ENCODE data around the gene ADRA2C.

Gene ADRA2C

DNA sequence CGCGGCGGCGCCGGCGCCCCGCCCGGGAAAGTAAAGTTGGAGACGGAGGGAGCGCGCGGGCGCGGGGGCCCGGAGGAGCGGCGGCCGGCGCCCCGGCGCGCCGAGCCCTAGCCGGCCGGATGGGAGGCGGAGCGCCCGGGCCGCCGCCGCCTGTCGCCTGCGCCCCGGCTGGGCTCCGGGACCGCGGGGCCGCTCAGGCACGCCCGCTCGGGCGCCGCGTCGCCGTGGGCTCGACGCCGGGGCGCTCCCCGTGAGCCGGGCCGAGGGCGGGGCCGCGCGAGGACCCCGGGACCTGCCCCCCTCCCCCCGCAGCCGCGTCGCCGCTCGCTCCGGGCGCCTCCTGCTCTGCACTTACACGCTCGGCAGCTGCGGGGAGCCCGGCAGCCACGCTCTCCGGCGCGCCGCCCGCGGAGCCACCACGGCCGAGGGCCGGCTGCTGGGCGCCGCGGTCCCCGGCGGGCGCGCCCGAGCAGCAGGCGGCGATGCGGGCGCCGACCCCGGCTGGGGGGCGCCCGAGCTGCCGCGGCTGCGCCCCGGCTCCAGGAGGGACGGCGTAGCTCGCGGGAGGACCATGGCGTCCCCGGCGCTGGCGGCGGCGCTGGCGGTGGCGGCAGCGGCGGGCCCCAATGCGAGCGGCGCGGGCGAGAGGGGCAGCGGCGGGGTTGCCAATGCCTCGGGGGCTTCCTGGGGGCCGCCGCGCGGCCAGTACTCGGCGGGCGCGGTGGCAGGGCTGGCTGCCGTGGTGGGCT is at the start of gene ADRA2C:
ADRA2C (plus strand) TSS at position 350 of the 749 bp plus-strand sequence; CDS start at position 572, 222 bp downstream.
- TF ChIP-seq, protein P1, sequence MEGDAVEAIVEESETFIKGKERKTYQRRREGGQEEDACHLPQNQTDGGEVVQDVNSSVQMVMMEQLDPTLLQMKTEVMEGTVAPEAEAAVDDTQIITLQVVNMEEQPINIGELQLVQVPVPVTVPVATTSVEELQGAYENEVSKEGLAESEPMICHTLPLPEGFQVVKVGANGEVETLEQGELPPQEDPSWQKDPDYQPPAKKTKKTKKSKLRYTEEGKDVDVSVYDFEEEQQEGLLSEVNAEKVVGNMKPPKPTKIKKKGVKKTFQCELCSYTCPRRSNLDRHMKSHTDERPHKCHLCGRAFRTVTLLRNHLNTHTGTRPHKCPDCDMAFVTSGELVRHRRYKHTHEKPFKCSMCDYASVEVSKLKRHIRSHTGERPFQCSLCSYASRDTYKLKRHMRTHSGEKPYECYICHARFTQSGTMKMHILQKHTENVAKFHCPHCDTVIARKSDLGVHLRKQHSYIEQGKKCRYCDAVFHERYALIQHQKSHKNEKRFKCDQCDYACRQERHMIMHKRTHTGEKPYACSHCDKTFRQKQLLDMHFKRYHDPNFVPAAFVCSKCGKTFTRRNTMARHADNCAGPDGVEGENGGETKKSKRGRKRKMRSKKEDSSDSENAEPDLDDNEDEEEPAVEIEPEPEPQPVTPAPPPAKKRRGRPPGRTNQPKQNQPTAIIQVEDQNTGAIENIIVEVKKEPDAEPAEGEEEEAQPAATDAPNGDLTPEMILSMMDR (IDR thresholded peaks at IDR 0.05; ENCODE audit: borderline replicate concordance, extremely low read depth, low read length, poor library complexity, severe bottlenecking) = no peak
- TF ChIP-seq EZH2 (IDR thresholded peaks at IDR 0.05; ENCODE audit: borderline replicate concordance, low read depth, low read length, severe bottlenecking) = no peak
- Histone ChIP-seq H3K9ac (ENCODE audit: low read depth, low read length) (no peak within 1 kb of the TSS), H4K20me1 (ENCODE audit: insufficient read depth, low read length) (no peaks in the 10 kb centered on the region), H3K9me3 (ENCODE audit: insufficient read depth, low read length, severe bottlenecking) (peaks cover 3% of the 10 kb centered on the region), H3K27me3 (ENCODE audit: insufficient read depth, low read length, poor library complexity) (no peaks in the 10 kb centered on the region), H3K79me2 (ENCODE audit: insufficient read depth, low read length) (no peaks in the 10 kb centered on the region), H3K27ac (ENCODE audit: low read length) (no peak within 1 kb of the TSS), H3K4me3 (ENCODE audit: low read depth in 1 of 2, low read length in 2 of 2) (no peak within 1 kb of the TSS), H3K4me2 (ENCODE audit: insufficient read depth, low read length) (no peak within 1 kb of the TSS), H3K36me3 (ENCODE audit: insufficient read depth, low read length) (no peaks in the 10 kb centered on the region), H2AFZ (ENCODE audit: low read depth, low read length) (no peak within 1 kb of the TSS), H3K4me1 (ENCODE audit: insufficient read depth, low read length) (no peaks in the 10 kb centered on the region)
- ATAC-seq (ENCODE audit: insufficient read depth, low read depth) (no peak), DNase-seq (no peak)

DNA sequence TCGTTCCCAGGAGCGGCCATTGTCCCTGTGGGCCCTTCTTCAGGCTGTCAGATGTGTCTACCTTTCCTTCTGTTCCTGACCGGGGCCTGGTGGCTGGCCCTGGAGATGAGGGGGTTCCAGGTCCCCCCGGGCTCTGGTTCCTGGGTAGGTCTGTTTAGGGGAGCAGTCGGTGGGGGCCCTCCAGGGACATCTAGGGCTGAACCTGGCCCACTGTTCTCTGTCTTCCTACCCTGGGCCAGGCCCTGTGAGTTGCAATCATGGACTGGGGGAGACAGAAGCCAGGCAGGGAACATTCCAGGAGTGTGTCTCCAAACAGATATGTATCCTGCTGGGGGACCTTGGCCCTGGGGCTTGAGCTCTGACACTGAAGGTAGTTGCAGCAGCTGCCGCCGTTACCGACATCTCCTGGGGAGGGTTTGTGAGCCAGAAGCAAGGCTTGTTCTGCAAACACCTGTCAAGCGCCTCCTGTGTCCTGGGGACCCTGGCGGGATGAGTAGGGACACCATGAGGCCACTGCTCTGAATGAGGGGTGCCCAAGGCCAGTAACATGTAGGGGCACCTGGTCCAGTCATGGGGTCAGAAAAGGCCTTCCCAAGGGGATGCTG is 49.5 kb upstream of the ADRA2C start:
- H3K4me2 ChIP-seq (ENCODE audit: insufficient read depth, low read length) = no peak overlapping the region
- H3K9me3 ChIP-seq (ENCODE audit: insufficient read depth, low read length, severe bottlenecking) = peaks cover 8% of the 10 kb centered on the region
- no peak for DNase-seq
- no peaks in the 10 kb centered on the region for H3K27me3 ChIP-seq (ENCODE audit: insufficient read depth, low read length, poor library complexity)
- ATAC-seq (ENCODE audit: insufficient read depth, low read depth) = no peak
- no peaks in the 10 kb centered on the region for H3K79me2 ChIP-seq (ENCODE audit: insufficient read depth, low read length)
- no peaks in the 10 kb centered on the region for H3K4me1 ChIP-seq (ENCODE audit: insufficient read depth, low read length)
- no peak overlapping the region for H2AFZ ChIP-seq (ENCODE audit: low read depth, low read length)
- no peak overlapping the region for H3K27ac ChIP-seq (ENCODE audit: low read length)
- TF ChIP-seq, protein P1 (IDR thresholded peaks at IDR 0.05; ENCODE audit: borderline replicate concordance, extremely low read depth, low read length, poor library complexity, severe bottlenecking) = no peak
- no peak for TF ChIP-seq EZH2 (IDR thresholded peaks at IDR 0.05; ENCODE audit: borderline replicate concordance, low read depth, low read length, severe bottlenecking)
- H3K9ac ChIP-seq (ENCODE audit: low read depth, low read length) = no peak overlapping the region
- no peak overlapping the region for H3K4me3 ChIP-seq (ENCODE audit: low read depth in 1 of 2, low read length in 2 of 2)
- no peaks in the 10 kb centered on the region for H4K20me1 ChIP-seq (ENCODE audit: insufficient read depth, low read length)
- H3K36me3 ChIP-seq (ENCODE audit: insufficient read depth, low read length) = no peaks in the 10 kb centered on the region

DNA sequence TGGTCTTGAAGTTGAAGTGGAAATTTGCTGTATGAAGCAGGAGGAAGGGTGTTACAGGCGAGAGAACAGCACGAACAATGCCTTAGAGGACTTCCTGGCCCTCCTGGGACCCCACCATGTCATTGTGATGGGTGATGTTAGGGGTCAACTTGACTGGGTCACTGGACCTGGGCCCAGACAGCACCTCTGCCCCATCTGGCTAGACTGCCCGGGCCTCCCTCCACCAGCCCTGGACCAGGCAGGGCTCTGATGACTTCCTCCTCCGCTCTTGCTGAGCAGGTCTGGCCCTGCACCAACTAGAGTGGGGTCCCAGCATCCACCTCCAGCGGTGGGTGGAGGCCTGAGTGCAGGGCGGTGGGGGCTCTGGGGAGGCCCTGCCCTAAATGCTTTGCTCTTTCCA is 48.9 kb upstream of the ADRA2C start:
- DNase-seq = no peak
- Histone ChIP-seq H3K4me1 (ENCODE audit: insufficient read depth, low read length) (no peaks in the 10 kb centered on the region), H2AFZ (ENCODE audit: low read depth, low read length) (no peak overlapping the region), H3K27me3 (ENCODE audit: insufficient read depth, low read length, poor library complexity) (no peaks in the 10 kb centered on the region), H3K4me3 (ENCODE audit: low read depth in 1 of 2, low read length in 2 of 2) (no peak overlapping the region), H4K20me1 (ENCODE audit: insufficient read depth, low read length) (no peaks in the 10 kb centered on the region), H3K79me2 (ENCODE audit: insufficient read depth, low read length) (no peaks in the 10 kb centered on the region), H3K27ac (ENCODE audit: low read length) (no peak overlapping the region), H3K9ac (ENCODE audit: low read depth, low read length) (no peak overlapping the region), H3K36me3 (ENCODE audit: insufficient read depth, low read length) (no peaks in the 10 kb centered on the region), H3K9me3 (ENCODE audit: insufficient read depth, low read length, severe bottlenecking) (peaks cover 8% of the 10 kb centered on the region), H3K4me2 (ENCODE audit: insufficient read depth, low read length) (no peak overlapping the region)
- TF ChIP-seq, protein P1 (IDR thresholded peaks at IDR 0.05; ENCODE audit: borderline replicate concordance, extremely low read depth, low read length, poor library complexity, severe bottlenecking) = no peak
- no peak for TF ChIP-seq EZH2 (IDR thresholded peaks at IDR 0.05; ENCODE audit: borderline replicate concordance, low read depth, low read length, severe bottlenecking)
- ATAC-seq (ENCODE audit: insufficient read depth, low read depth) = no peak
